Astrocyte of the cerebellum (primary cell): Measurements from ENCODE around the gene LCN6.

ENCODE experiments used
- DNase-seq: peaks from one replicate; pipeline ENCODE4 v3.0.0-alpha.2; 2011; ENCODE audit warnings: low read depth
- H3K4me3 ChIP-seq: 2 replicates; pipeline ENCODE4 v1.5.1; 2011; ENCODE audit warnings: mild to moderate bottlenecking, low read depth, low read length, moderate library complexity
- CTCF ChIP-seq: IDR thresholded peaks from 2 replicates; pipeline ENCODE4 v1.5.1; 2012; ENCODE audit warnings: low read length, low read depth, moderate library complexity, mild to moderate bottlenecking; ENCODE audit errors: missing control alignments
- in situ Hi-C: cut with HindIII; loops from 2 replicates; pipeline ENCODE4 v1.10.0; 2017; ENCODE audit warnings: low sequenced_read_pairs

The LCN6 gene

DNA sequence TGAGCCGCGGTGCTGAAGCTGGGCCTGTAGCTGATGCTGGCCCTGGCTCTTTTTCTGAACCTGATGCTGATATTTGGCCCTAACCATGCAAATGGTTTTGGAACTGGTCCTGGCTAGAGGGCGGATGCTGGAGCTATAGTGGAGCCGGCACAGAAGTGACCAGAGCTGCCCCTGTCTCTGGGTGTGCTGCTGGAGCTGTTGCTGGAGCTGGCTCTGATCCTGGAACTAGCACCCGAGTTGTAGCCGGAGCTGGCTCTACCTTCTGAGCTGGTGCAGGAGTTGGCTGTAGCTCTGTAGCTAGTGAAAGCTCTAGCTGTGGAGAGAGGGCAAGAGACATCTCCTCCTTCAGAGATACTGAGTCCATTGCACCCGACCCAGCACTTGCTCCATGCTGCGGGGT, 18.4 kb downstream of the LCN6 start:
- no peak overlapping the region for H3K4me3 ChIP-seq
- in situ Hi-C loops, result no loop called here
- DNase-seq, result no peak
- no peak for TF ChIP-seq CTCF

DNA sequence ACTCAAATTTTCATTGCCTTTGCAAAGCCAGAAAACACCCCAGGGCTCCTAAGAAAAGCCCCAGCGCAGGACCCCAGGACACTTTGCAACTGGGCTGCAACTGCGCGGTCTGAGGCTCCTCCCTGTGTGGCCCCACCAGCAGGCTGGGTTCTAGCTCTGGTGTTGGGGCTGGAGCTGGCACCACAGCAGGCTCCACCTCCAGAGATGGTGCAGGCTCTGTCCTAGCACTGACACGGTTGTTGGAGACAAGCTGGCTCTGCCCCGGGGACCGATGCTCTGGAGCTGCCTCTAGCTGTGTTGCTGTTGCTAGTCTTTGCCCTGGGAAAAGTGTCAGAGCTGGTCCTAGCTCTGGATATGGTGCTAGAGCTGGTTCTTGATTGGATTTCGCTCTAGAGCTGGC, 19.2 kb downstream of the LCN6 start:
- H3K4me3 ChIP-seq, result peak overlapping the region; percentile 78
- TF ChIP-seq CTCF, result no peak
- no peak for DNase-seq
- in situ Hi-C loops, result no loop called here

GRCh38 chr9:136728548-136729123, 19.7 kb downstream of the LCN6 start:
- TF ChIP-seq CTCF, result no peak
- no peak for DNase-seq
- in situ Hi-C loops, result no loop called here
- peak overlapping the region; percentile 78 for H3K4me3 ChIP-seq

- H3K4me3 ChIP-seq, result peak overlapping the region; percentile 78
- peak; percentile 61 for DNase-seq
- in situ Hi-C loops, result no loop called here
- TF ChIP-seq CTCF, result peak; percentile 70
Measured at GRCh38 chr9:136728080-136728547, 20.2 kb downstream of the LCN6 start.

GRCh38 chr9:136726631-136727191, 21.6 kb downstream of the LCN6 start:
- in situ Hi-C loops, result no loop called here
- peak overlapping the region; percentile 78 for H3K4me3 ChIP-seq
- TF ChIP-seq CTCF, result peak; percentile 48
- no peak for DNase-seq

DNA sequence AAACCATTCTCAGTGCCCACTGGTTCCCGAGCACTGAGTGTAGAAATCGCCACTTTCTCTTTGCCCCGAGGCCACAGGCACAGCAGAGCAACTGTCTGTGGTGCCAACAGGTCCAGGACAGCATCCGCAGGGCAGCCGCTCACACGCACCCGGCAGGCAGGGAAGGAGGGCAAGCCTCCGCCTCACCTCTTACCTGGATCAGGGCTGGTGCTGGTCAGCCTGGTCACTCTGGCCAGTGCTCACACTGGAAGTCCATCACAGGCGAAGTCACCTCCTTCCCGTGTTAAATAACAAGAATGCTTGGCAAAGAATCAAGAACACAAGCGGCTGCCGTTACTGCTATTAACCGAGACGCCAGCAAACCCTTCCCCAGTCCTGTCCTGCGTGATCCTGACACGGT, 22.2 kb downstream of the LCN6 start:
- TF ChIP-seq CTCF, result no peak
- H3K4me3 ChIP-seq, result peak overlapping the region; percentile 78
- in situ Hi-C loops, result no loop called here
- no peak for DNase-seq
